ENCODE measurements around the gene DAB2IP. TPM values are rescaled to one million over a fixed set of nuclear protein-coding genes. Genes with fewer than 3 reads are reported as not detected.

The DAB2IP gene
- total RNA-seq, 2 donors from 2014 or later = 51.6 to 83.2 TPM

DNA sequence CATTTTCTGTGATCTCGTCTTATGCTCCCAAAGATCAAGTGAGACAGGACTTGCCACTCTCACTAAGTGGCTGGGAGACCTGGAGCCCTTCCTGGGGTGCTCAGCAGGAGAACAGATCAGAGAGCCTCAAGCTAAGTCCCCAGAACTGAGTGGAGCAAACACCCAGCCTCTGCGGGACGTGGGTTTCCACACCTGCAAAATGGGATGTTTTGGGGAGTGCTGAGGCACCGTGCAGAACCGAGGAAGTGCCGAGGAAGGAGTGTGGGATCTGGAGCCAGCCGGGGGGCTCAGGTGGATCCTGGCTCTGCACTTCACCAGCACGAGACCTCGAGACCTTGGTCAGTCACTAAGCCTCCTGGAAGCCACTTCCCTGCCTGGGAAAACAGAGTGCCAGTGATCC is 166.0 kb downstream of the DAB2IP start:
- DNase-seq (ENCODE audit: low spot score) = no peak
- Histone ChIP-seq H3K4me1 (replicated peaks) (no peaks in the 10 kb centered on the region), H3K4me3 (no peak overlapping the region), H3K27ac (no peak overlapping the region), H3K9me3 (no peaks in the 10 kb centered on the region), H3K36me3 (no peaks in the 10 kb centered on the region), H3K27me3 (replicated peaks; ENCODE audit: insufficient read depth) (no peaks in the 10 kb centered on the region)
- intact Hi-C loops (cut with DNase I) = no loop called here
- no peak for TF ChIP-seq POLR2AphosphoS5 (IDR thresholded peaks at IDR 0.05)
- WGBS = 94% methylated on average over 9 of the region's 9 CpGs

DNA sequence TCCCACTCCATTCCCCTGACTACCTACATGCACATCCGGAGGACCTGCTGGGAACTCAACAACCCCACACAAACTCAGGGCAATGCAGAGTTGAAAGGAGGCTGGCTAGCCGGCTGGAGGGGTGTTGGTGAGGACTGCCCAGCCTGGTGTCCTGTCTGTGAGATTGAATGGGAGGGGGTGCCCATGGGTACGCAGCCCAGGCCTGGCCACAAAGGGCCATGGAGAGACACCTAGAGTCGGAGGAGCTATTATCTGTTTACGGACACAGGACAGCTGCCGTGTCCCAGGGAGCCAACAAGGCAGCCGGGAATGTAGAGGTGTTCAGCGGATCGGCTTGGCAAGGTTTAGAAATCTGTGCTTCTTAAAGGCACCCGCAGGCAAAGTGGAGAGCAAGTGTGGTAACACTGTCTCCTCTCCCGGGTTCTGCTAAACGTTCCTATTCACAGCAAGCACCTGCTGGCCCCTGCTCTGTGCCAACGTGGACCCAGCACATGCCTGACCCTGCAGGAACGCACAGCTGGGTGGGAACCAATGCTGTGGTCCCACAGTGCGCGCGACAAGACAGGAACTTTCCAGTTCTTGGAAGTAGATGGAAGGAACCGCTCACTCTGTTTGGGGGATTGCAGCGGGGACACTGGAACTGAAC is 166.7 kb downstream of the DAB2IP start:
- intact Hi-C loops (cut with DNase I) = no loop called here
- no peaks in the 10 kb centered on the region for H3K36me3 ChIP-seq
- H3K9me3 ChIP-seq = no peaks in the 10 kb centered on the region
- no peaks in the 10 kb centered on the region for H3K27me3 ChIP-seq (replicated peaks; ENCODE audit: insufficient read depth)
- H3K4me3 ChIP-seq = no peak overlapping the region
- DNase-seq (ENCODE audit: low spot score) = no peak
- TF ChIP-seq POLR2A (IDR thresholded peaks at IDR 0.05) (no peak), POLR2AphosphoS5 (IDR thresholded peaks at IDR 0.05) (no peak)
- TF ChIP-seq, protein P1, sequence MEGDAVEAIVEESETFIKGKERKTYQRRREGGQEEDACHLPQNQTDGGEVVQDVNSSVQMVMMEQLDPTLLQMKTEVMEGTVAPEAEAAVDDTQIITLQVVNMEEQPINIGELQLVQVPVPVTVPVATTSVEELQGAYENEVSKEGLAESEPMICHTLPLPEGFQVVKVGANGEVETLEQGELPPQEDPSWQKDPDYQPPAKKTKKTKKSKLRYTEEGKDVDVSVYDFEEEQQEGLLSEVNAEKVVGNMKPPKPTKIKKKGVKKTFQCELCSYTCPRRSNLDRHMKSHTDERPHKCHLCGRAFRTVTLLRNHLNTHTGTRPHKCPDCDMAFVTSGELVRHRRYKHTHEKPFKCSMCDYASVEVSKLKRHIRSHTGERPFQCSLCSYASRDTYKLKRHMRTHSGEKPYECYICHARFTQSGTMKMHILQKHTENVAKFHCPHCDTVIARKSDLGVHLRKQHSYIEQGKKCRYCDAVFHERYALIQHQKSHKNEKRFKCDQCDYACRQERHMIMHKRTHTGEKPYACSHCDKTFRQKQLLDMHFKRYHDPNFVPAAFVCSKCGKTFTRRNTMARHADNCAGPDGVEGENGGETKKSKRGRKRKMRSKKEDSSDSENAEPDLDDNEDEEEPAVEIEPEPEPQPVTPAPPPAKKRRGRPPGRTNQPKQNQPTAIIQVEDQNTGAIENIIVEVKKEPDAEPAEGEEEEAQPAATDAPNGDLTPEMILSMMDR (IDR thresholded peaks at IDR 0.05) = no peak
- no peak overlapping the region for H3K27ac ChIP-seq
- no peaks in the 10 kb centered on the region for H3K4me1 ChIP-seq (replicated peaks)
- WGBS = 65% methylated on average over 18 of the region's 19 CpGs

DNA sequence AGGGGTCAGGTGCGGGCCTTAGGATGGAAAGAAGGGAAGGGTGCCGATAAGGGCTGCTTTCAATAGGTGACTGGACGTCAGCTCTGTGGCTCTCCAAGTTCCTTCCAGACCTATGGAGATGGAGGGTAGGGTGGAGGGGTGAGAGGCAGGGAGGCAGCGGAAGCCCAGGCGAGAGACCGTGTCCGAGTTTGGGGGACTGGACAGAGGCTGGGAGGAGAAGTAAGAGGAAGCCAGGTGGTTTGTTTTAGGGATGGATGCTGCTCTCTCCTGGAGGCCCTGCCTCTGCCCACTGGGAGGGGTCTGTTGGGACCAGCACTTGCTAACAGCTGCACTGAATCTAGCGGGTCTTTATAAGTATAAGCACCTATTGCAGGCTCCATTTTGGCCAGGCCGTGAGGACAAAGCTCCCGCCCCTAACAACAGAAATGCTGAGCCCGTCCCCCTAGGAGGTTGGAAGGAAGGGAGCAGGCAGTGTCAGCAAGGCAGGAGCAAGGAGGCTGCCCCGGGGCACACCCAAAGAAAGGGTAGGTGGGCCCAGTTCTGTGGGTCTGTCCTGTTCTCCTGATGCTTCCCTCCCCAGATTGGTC is 167.5 kb downstream of the DAB2IP start:
- Histone ChIP-seq H3K4me3 (no peak overlapping the region), H3K27me3 (replicated peaks; ENCODE audit: insufficient read depth) (no peaks in the 10 kb centered on the region), H3K27ac (no peak overlapping the region), H3K4me1 (replicated peaks) (no peaks in the 10 kb centered on the region), H3K36me3 (no peaks in the 10 kb centered on the region), H3K9me3 (no peaks in the 10 kb centered on the region)
- no peak for DNase-seq (ENCODE audit: low spot score)
- TF ChIP-seq POLR2A (IDR thresholded peaks at IDR 0.05) (no peak), POLR2AphosphoS5 (IDR thresholded peaks at IDR 0.05) (no peak)
- TF ChIP-seq, protein P1 (IDR thresholded peaks at IDR 0.05) = no peak
- intact Hi-C loops (cut with DNase I) = no loop called here
- WGBS = 85% methylated on average over 12 of the region's 12 CpGs

DNA sequence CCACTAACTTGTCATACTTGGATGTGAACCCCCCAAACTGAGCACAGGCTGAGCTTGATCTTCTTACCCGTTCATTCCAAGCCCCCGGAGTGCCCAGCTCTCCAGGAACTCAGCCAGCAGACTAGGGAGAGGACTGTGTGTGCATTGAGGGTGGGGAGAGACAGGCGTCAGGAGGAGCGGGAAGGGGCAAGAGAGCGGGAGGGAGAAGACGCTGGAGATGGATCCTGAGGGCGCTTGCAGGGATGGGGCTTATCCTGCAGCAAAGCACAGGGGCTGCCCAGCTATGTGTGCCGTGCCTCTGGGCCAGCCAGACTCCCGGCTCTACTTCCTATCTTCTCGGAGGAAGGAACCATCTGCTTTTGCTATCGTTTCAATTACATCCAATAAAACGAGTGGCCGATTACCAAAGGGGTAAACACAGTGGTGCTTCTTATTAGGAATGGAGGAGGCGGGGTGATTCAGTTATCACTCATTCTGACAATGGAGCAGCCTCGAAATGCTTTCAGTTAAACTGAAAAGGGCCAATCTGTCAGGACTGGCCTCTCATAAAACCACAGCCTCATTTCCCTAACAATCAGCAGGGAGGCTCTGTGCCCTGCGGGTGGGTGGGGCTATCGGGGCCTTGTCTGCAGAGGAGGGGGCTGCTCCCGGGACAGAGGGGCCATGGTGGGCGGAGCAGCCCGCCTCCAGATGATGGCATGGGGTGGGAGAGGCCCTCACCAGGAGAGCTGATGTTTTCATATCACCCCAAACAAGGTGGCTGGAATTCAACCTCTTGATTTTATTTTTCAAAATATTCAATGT is 168.2 kb downstream of the DAB2IP start:
- WGBS = 21% methylated on average over 20 of the region's 20 CpGs
- DNase-seq (ENCODE audit: low spot score) = no peak
- Histone ChIP-seq H3K27ac (no peak overlapping the region), H3K4me1 (replicated peaks) (no peaks in the 10 kb centered on the region), H3K36me3 (no peaks in the 10 kb centered on the region), H3K4me3 (peak overlapping the region in 1 of 2 donors; percentile 4), H3K9me3 (no peaks in the 10 kb centered on the region), H3K27me3 (replicated peaks; ENCODE audit: insufficient read depth) (no peaks in the 10 kb centered on the region)
- TF ChIP-seq POLR2AphosphoS5 (IDR thresholded peaks at IDR 0.05) (no peak), POLR2A (IDR thresholded peaks at IDR 0.05) (no peak)
- TF ChIP-seq, protein P1 (IDR thresholded peaks at IDR 0.05) = no peak
- intact Hi-C loops (cut with DNase I) = no loop called here

DNA sequence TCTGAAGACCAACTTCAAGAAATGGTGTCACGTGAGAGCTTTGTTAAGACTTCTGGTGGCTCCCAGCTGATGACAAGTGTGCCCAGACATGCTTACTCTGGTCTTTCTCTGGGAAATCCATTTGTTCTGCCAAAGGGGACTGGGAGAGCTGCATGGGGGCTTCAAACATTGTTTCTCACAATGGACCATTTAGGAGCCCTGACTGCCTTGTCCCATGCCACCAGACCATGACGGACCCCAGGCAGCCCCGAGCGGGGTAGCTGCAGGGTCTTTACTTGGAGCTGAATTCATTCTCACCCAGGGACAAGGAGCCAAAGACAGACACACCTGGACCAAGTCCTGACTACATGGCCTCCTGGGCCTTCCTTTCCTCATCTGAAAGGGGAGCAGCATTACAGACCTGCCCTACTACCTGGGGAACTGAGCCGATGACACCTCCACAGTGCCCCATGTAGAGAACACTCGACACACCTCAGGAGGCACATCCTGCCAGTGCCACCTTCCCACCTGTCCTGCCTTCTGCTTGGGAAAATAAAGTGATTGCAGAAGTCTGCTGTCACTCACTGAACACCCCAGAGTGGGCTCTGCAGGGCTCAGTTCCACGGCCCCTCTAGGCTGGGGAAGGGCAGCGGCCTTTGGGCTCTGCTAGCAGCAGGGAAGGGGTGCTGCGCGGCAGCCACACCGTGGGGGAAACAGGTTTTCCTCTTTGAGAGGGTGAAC is 169.0 kb downstream of the DAB2IP start:
- Histone ChIP-seq H3K4me1 (replicated peaks) (no peaks in the 10 kb centered on the region), H3K36me3 (no peaks in the 10 kb centered on the region), H3K4me3 (no peak overlapping the region), H3K27me3 (replicated peaks; ENCODE audit: insufficient read depth) (no peaks in the 10 kb centered on the region), H3K27ac (no peak overlapping the region), H3K9me3 (no peaks in the 10 kb centered on the region)
- whole genome bisulfite sequencing = 78% methylated on average over 11 of the region's 11 CpGs
- TF ChIP-seq, protein P1 (IDR thresholded peaks at IDR 0.05) = no peak
- TF ChIP-seq POLR2A (IDR thresholded peaks at IDR 0.05) (no peak), POLR2AphosphoS5 (IDR thresholded peaks at IDR 0.05) (no peak)
- intact Hi-C loops (cut with DNase I) = no loop called here
- no peak for DNase-seq (ENCODE audit: low spot score)

All from prostate gland (tissue), 2 donors.